ENCODE data around the gene CHST2.

Gene CHST2

GRCh38 chr3:143098032-143098764 lies 21.4 kb upstream of the CHST2 start:
- no peak for DNase-seq (ENCODE audit: low read depth)

- DNase-seq (ENCODE audit: low read depth) = no peak
Measured at GRCh38 chr3:143099210-143099609, 20.4 kb upstream of the CHST2 start.

DNA sequence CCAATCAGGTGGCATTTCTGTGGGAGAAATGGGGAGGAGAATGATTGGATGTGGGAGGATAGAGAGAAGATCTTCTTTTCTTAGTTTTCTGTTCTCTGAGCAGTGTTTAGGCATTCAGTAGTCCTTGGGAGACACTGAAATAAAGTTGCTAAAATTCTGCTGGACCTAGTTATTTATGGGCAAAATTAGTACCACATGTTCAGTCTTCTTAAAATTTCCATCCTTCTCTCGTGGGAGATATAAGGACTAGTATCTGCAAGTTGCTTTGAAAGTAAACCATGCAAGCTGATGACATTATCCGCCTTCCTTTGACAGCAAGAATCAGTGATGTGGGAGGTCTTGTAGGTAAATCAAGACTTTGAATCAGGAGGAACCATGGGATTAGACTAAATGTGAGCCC lies 19.9 kb upstream of the CHST2 start:
- no peak for DNase-seq (ENCODE audit: low read depth)

GRCh38 chr3:143100451-143100850 lies 19.1 kb upstream of the CHST2 start:
- no peak for DNase-seq (ENCODE audit: low read depth)

GRCh38 chr3:143101792-143102381 lies 17.7 kb upstream of the CHST2 start:
- DNase-seq (ENCODE audit: low read depth) = no peak

- DNase-seq (ENCODE audit: low read depth) = no peak
Measured at GRCh38 chr3:143103652-143104051, 15.9 kb upstream of the CHST2 start.

GRCh38 chr3:143105170-143105569 lies 14.4 kb upstream of the CHST2 start:
- DNase-seq (ENCODE audit: low read depth) = no peak

- no peak for DNase-seq (ENCODE audit: low read depth)
Measured at GRCh38 chr3:143109861-143110260, 9.7 kb upstream of the CHST2 start.

DNA sequence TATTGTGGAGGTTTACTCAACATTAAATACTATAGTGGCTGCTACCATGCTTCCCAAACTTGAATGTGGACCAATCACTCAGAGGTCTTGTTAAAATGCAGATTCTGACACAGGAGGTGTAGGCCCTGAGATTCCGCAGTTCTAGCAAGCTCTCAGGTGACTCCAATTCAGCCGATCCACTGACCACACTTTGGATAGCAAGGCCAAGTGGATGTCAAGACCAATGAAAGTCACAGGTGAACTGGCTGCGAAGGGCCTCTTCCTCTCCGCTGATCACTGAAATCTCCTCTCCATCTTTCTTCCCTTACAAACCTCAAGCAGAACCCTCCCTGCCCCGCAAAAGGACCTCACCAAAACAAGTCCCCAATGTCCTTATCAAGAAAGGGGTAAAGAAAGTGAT lies 9.2 kb upstream of the CHST2 start:
- DNase-seq (ENCODE audit: low read depth) = no peak

GRCh38 chr3:143118630-143119008 lies 952 bp upstream of the CHST2 start:
- no peak for DNase-seq (ENCODE audit: low read depth)

- DNase-seq (ENCODE audit: low read depth) = no peak
Measured at GRCh38 chr3:143119974-143120715, 574 bp downstream of the CHST2 start.

- DNase-seq (ENCODE audit: low read depth) = no peak
Measured at GRCh38 chr3:143120716-143121240, 1.2 kb downstream of the CHST2 start.

GRCh38 chr3:143121241-143122088 lies 1.9 kb downstream of the CHST2 start:
- DNase-seq (ENCODE audit: low read depth) = no peak

DNA sequence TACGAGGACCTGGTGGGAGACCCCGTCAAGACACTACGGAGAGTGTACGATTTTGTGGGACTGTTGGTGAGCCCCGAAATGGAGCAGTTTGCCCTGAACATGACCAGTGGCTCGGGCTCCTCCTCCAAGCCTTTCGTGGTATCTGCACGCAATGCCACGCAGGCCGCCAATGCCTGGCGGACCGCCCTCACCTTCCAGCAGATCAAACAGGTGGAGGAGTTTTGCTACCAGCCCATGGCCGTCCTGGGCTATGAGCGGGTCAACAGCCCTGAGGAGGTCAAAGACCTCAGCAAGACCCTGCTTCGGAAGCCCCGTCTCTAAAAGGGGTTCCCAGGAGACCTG lies 2.5 kb downstream of the CHST2 start:
- no peak for DNase-seq (ENCODE audit: low read depth)

- DNase-seq (ENCODE audit: low read depth) = no peak
Measured at GRCh38 chr3:143122608-143123352, 3.2 kb downstream of the CHST2 start.

DNA sequence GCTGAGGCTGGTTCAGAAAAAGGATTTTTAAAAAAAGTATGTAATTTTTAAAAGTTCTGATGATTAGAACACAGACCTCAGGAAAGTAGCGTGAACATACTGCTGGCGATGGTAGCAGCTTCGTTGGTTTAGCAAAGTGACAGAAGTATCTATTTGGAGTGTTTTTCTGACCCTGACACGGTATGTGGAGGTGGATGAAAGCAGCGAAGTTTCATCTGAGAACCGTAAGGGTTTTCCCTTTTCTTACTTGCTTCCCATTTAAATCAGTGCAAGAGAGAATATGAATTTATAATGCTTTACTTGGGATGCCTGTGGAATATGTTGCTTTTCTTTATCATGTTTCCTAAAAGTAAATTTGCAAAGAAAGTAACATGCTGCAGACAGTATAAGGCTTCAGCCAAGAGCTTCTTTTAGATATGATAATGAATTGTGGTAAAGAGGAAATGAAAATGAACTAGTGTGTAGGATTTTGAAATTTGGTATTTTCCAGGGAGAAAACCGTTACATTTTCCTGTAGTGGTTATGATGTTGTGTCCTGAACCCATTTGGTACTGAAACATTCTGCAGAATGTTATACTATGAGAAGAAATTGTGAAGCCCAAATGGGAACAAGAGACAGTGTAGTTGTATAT lies 3.9 kb downstream of the CHST2 start:
- DNase-seq (ENCODE audit: low read depth) = no peak

- DNase-seq (ENCODE audit: low read depth) = no peak
Measured at GRCh38 chr3:143124601-143125520, 5.3 kb downstream of the CHST2 start.

DNA sequence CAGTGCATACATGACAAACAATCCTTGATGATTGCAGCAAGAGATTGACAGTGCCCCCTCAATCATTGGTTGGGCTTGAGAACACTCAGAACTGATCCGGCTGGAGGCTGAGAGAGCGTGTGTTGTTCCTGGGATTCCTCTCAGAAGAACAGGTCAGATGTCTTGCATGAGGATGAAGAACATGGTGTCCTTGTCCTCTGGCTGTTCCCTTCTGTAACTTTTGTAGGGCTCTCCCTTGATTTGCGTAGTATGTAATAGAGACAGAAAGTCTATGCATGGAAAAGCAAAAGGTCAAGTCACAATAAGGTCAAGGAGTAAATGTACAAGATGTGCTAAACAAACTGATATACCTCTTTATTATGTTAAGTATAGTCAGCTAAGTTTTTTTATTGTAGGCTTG lies 8.2 kb downstream of the CHST2 start:
- no peak for DNase-seq (ENCODE audit: low read depth)

DNA sequence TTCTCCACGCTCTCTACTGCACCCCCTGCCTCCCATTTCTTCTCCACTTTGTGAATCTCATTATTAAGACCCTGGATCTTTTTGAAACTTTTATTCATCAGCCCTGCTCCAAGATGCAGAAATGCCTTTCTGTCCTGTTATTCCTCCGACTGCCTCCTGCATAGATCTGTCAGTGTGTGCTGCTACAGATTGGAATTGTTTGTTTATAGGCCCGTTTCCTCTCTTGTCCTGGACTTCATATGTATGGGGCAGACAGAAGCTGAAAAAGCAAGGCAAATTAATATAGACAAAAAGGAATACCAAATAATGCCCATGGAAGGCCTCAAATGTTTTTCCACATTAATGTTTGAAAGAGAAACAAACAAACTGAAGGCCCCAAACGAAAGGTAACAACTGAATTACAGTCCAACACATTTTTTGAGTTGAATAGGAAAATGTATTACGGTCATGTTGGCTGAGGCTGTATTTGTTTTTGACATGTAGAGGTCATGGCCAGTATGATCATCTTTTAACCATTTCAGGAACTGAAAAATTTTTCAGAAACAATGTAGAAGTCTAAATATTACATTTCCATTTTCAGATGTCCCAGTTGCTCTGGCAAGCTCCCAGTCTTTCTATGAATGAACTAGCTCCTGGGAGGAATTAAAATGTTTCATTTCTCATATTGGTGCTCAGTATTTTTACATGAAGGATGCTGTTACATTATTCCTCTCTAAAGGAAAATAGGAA lies 8.8 kb downstream of the CHST2 start:
- no peak for DNase-seq (ENCODE audit: low read depth)

Measured in HS-27A (cell line).